H1 (cell line): ENCODE results near the gene RFXANK.

Experiments
- ATF3 ChIP-seq: IDR thresholded peaks from 2 replicates; pipeline ENCODE4 v1.6.1; 2011; ENCODE audit warnings: low read depth, mild to moderate bottlenecking, low read length; ENCODE audit not compliant: insufficient read depth
- BCL11A ChIP-seq, 2 experiments: IDR thresholded peaks; one replicate each; pipeline ENCODE4 v1.6.1; 2011; ENCODE audit warnings: low read depth in 2 of 2, low read length in 2 of 2, mild to moderate bottlenecking in 2 of 2
- CTCF ChIP-seq, 3 experiments: IDR thresholded peaks; 1 replicate in 2 of 3; 2 replicates in 1 of 3; pipeline versions ENCODE4 v1.5.1 to v1.6.1; 2011; ENCODE audit warnings: low read length in 3 of 3, mild to moderate bottlenecking in 3 of 3, inconsistent platforms in 2 of 3, low read depth in 1 of 3, moderate library complexity in 1 of 3; ENCODE audit not compliant: insufficient read depth in 1 of 3; ENCODE audit errors: control extremely low read depth in 1 of 3
- EP300 ChIP-seq, 2 experiments: IDR thresholded peaks; 1 replicate in 1 of 2; 2 replicates in 1 of 2; pipeline ENCODE4 v1.6.1; 2011 to 2012; ENCODE audit warnings: low read depth in 2 of 2, low read length in 2 of 2, mild to moderate bottlenecking in 2 of 2, borderline replicate concordance in 1 of 2, inconsistent platforms in 1 of 2, moderate library complexity in 1 of 2
- EZH2 ChIP-seq: fragments of 200-600 bp; sonication (generic); IDR thresholded peaks from 2 replicates; pipeline ENCODE4 v1.7.1; 2012; ENCODE audit warnings: low read depth, mild to moderate bottlenecking, moderate library complexity, low read length, inconsistent platforms; ENCODE audit not compliant: severe bottlenecking
- JUN ChIP-seq: IDR thresholded peaks from 2 replicates; pipeline ENCODE4 v1.6.1; 2011; ENCODE audit warnings: low read depth, mild to moderate bottlenecking, improper control_type of control experiment, low read length
- NANOG ChIP-seq: IDR thresholded peaks from 2 replicates; pipeline ENCODE4 v1.6.1; 2011; ENCODE audit warnings: low read length, low read depth, mild to moderate bottlenecking, inconsistent platforms; ENCODE audit not compliant: insufficient read depth, poor library complexity, severe bottlenecking
- PHF8 ChIP-seq: fragments of 200-600 bp; sonication (generic); conservative IDR thresholded peaks from 2 replicates; pipeline ENCODE4 v1.7.1; 2012; ENCODE audit warnings: low read depth, mild to moderate bottlenecking, inconsistent platforms, low read length, moderate library complexity
- POLR2A ChIP-seq, 2 experiments: IDR thresholded peaks; 1 replicate in 1 of 2; 2 replicates in 1 of 2; pipeline ENCODE4 v1.6.1; 2011; ENCODE audit warnings: low read depth in 2 of 2, low read length in 2 of 2, mild to moderate bottlenecking in 2 of 2; ENCODE audit errors: control extremely low read depth in 1 of 2
- POLR2AphosphoS5 ChIP-seq: IDR thresholded peaks from 2 replicates; pipeline ENCODE4 v1.6.1; 2011; ENCODE audit warnings: low read depth, low read length
- SUZ12 ChIP-seq: fragments of 200-600 bp; sonication (generic); IDR thresholded peaks from 2 replicates; pipeline ENCODE4 v1.6.1; 2012; ENCODE audit warnings: mild to moderate bottlenecking, inconsistent platforms, low read length, moderate library complexity, mixed read lengths
- USF2 ChIP-seq: IDR thresholded peaks from 2 replicates; pipeline ENCODE4 v1.6.1; 2011; ENCODE audit warnings: low read length, improper control_type of control experiment
- ZNF274 ChIP-seq: IDR thresholded peaks from 2 replicates; pipeline ENCODE4 v1.7.0; 2012; ENCODE audit warnings: low read length, borderline replicate concordance; ENCODE audit errors: extremely low read depth

DNA sequence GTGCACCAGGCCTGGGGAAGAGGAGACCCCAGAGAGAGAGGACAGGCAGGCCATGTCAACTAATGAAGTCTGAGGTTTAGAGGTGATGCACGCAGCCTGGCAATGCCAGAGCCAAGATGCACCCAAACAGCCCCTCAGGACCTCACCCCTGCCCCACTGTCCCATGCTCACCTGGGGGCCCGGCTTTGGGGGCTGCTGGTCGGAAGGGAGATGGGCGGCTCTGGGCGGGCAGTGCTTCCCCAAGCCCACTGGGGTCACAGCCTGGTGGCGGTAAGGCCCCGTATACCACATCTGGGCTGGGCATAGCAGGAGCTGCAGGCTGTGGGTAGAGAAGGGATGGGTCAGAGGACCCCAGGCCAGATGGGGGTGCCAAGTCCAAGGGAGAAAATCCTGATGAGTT lies 45.2 kb upstream of the RFXANK start:
- no peak for TF ChIP-seq POLR2AphosphoS5
- TF ChIP-seq CTCF (IDR thresholded peaks at IDR 0.05; ENCODE audit: control extremely low read depth in 1 of 3, insufficient read depth in 1 of 3, low read depth in 1 of 3, low read length in 3 of 3), result no peak
- no peak for TF ChIP-seq NANOG
- TF ChIP-seq POLR2A (IDR thresholded peaks at IDR 0.05; ENCODE audit: control extremely low read depth in 1 of 2, low read depth in 2 of 2, low read length in 2 of 2), result no peak
- no peak for TF ChIP-seq JUN
- TF ChIP-seq EP300 (IDR thresholded peaks at IDR 0.05; ENCODE audit: borderline replicate concordance in 1 of 2, low read depth in 2 of 2, low read length in 2 of 2), result no peak
- no peak for TF ChIP-seq PHF8
- TF ChIP-seq SUZ12, result no peak
- no peak for TF ChIP-seq BCL11A (IDR thresholded peaks at IDR 0.05; ENCODE audit: low read depth in 2 of 2, low read length in 2 of 2)
- TF ChIP-seq EZH2, result no peak
- no peak for TF ChIP-seq ATF3
- TF ChIP-seq USF2, result no peak
- no peak for TF ChIP-seq ZNF274
